Keratinocyte (primary cell): Measurements from ENCODE around the gene SCNN1B. TPM values are rescaled to one million over a fixed set of nuclear protein-coding genes. Genes with fewer than 3 reads are reported as not detected.

ENCODE experiments used
- DNase-seq: peaks from one replicate; pipeline ENCODE4 v3.0.0-alpha.2; 2011; ENCODE audit warnings: low read depth, missing footprints, low spot score
- FAIRE-seq: peaks from 2 replicates; lab custom pipeline; 2011; peaks lifted over from hg19 to GRCh38; lab: Jason Lieb, UNC
- H2AFZ ChIP-seq: 2 replicates; pipeline ENCODE4 v1.6.0; 2012; ENCODE audit warnings: low read length, control low read depth, inconsistent platforms; ENCODE audit not compliant: control insufficient read depth
- H3K27ac ChIP-seq: 2 replicates; pipeline ENCODE4 v1.5.1; 2011; ENCODE audit warnings: low read length; ENCODE audit not compliant: control insufficient read depth, insufficient read depth
- H3K27me3 ChIP-seq: 3 replicates; pipeline ENCODE4 v1.6.0; 2011; ENCODE audit warnings: low read length; ENCODE audit not compliant: control insufficient read depth, insufficient read depth; ENCODE audit errors: extremely low read depth
- H3K36me3 ChIP-seq, 2 experiments: 2 replicates in 1 of 2; 3 replicates in 1 of 2; pipeline ENCODE4 v1.5.1; 2011; ENCODE audit warnings: low read length in 2 of 2, mild to moderate bottlenecking in 1 of 2; ENCODE audit not compliant: control insufficient read depth in 2 of 2, insufficient read depth in 2 of 2; ENCODE audit errors: extremely low read depth in 1 of 2
- H3K4me1 ChIP-seq: 3 replicates; pipeline ENCODE4 v1.5.1; 2011; ENCODE audit warnings: low read length; ENCODE audit not compliant: control insufficient read depth, insufficient read depth; ENCODE audit errors: extremely low read depth
- H3K4me2 ChIP-seq: 3 replicates; pipeline ENCODE4 v1.6.0; 2011; ENCODE audit warnings: low read depth, low read length; ENCODE audit not compliant: control insufficient read depth, insufficient read depth; ENCODE audit errors: extremely low read depth
- H3K4me3 ChIP-seq, 3 experiments: fragments of 200-600 bp in 1 of 3; sonication (generic) in 1 of 3; 2 replicates in 2 of 3; 3 replicates in 1 of 3; pipeline ENCODE4 v1.5.1; 2011 to 2016; ENCODE audit warnings: low read length in 3 of 3, mild to moderate bottlenecking in 3 of 3, control low read depth in 2 of 3, inconsistent platforms in 1 of 3, low read depth in 1 of 3, mixed read lengths in 1 of 3, mixed run types in 1 of 3, moderate library complexity in 1 of 3; ENCODE audit not compliant: control insufficient read depth in 2 of 3, insufficient read depth in 2 of 3; ENCODE audit errors: extremely low read depth in 1 of 3
- H3K79me2 ChIP-seq: 2 replicates; pipeline ENCODE4 v1.6.0; 2012; ENCODE audit warnings: low read length; ENCODE audit not compliant: control insufficient read depth, insufficient read depth
- H3K9ac ChIP-seq: 3 replicates; pipeline ENCODE4 v1.6.0; 2011; ENCODE audit warnings: low read length; ENCODE audit not compliant: control insufficient read depth, insufficient read depth; ENCODE audit errors: extremely low read depth
- H3K9me1 ChIP-seq: 3 replicates; pipeline ENCODE4 v1.6.0; 2011; ENCODE audit warnings: low read length; ENCODE audit not compliant: control insufficient read depth, insufficient read depth; ENCODE audit errors: extremely low read depth
- H3K9me3 ChIP-seq: 2 replicates; pipeline ENCODE4 v1.5.1; 2012; ENCODE audit warnings: low read depth, low read length; ENCODE audit not compliant: control insufficient read depth
- H4K20me1 ChIP-seq: 3 replicates; pipeline ENCODE4 v1.6.0; 2011; ENCODE audit warnings: low read length; ENCODE audit not compliant: control insufficient read depth, insufficient read depth; ENCODE audit errors: extremely low read depth
- CTCF ChIP-seq, 3 experiments: IDR thresholded peaks in 1 of 3; conservative IDR thresholded peaks in 1 of 3; optimal IDR thresholded peaks in 1 of 3; 2 replicates in 2 of 3; 3 replicates in 1 of 3; pipeline versions ENCODE3 to v1.5.1; 2011; ENCODE audit warnings: low read length in 3 of 3, mild to moderate bottlenecking in 3 of 3, moderate library complexity in 2 of 3, control low read depth in 1 of 3, inconsistent platforms in 1 of 3; ENCODE audit not compliant: insufficient read depth in 2 of 3; ENCODE audit errors: extremely low read depth in 1 of 3
- EZH2 ChIP-seq: IDR thresholded peaks from one replicate; pipeline ENCODE4 v1.6.1; 2012; ENCODE audit warnings: inconsistent platforms, mild to moderate bottlenecking, low read length, moderate library complexity
- dilution Hi-C: fragments of 300-500 bp; cut with MboI; formaldehyde crosslinking; loops from one replicate; pipeline ENCODE4 v1.7.0; 2020; ENCODE audit warnings: low sequenced_read_pairs; ENCODE audit not compliant: extremely low pct_ligation_motif_present
- polyA plus RNA-seq, 5 experiments: library from polyadenylated mRNA; depleted of rRNA in 3 of 5; stranded (reverse) in 3 of 5; stranded (forward) in 1 of 5; unstranded in 1 of 5; fragments of >200 nt; gene quantifications; 1 replicate in 1 of 5; 2 replicates in 3 of 5; 3 replicates in 1 of 5; pipeline versions ENCODE4 v1.2.1 to v1.2.3, GENCODE V29; 2011 to 2012; ENCODE audit warnings: missing spikeins in 2 of 5, low read depth in 1 of 5, low replicate concordance in 1 of 5

SCNN1B gene
- polyA plus RNA-seq, 1 donor (not counting 4 experiments of a cell fraction or from before 2014, with no cell fraction given): 0.92 TPM

GRCh38 chr16:23375643-23376042 is 73.5 kb downstream of the SCNN1B start:
- DNase-seq: no peak
- no peak for FAIRE-seq
- Histone ChIP-seq H3K27me3 (no peaks in the 10 kb centered on the region), H3K4me1 (no peaks in the 10 kb centered on the region), H2AFZ (no peak overlapping the region), H3K9me3 (no peaks in the 10 kb centered on the region), H3K9me1 (no peaks in the 10 kb centered on the region), H4K20me1 (no peaks in the 10 kb centered on the region), H3K79me2 (no peaks in the 10 kb centered on the region), H3K27ac (no peak overlapping the region), H3K9ac (no peak overlapping the region), H3K4me3 (no peak overlapping the region), H3K4me2 (no peak overlapping the region), H3K36me3 (no peaks in the 10 kb centered on the region)
- no peak for TF ChIP-seq CTCF (optimal IDR thresholded peaks at IDR 0.05 in 1 of 3, IDR thresholded peaks at IDR 0.05 in 1 of 3, conservative IDR thresholded peaks at IDR 0.05 in 1 of 3; ENCODE audit: extremely low read depth in 1 of 3, insufficient read depth in 2 of 3, low read length in 3 of 3)
- TF ChIP-seq EZH2: no peak
- dilution Hi-C loops: loop anchor here (25.0 kb wide), 1 partner anchor 213 kb away; no protein-coding TSS in a partner anchor

- Histone ChIP-seq H2AFZ (no peak overlapping the region), H3K4me1 (no peaks in the 10 kb centered on the region), H3K27me3 (no peaks in the 10 kb centered on the region), H3K9me1 (no peaks in the 10 kb centered on the region), H3K27ac (no peak overlapping the region), H3K4me2 (no peak overlapping the region), H3K9ac (no peak overlapping the region), H4K20me1 (no peaks in the 10 kb centered on the region), H3K36me3 (no peaks in the 10 kb centered on the region), H3K79me2 (no peaks in the 10 kb centered on the region), H3K9me3 (no peaks in the 10 kb centered on the region), H3K4me3 (no peak overlapping the region)
- dilution Hi-C loops: loop anchor here (25.0 kb wide), 1 partner anchor 215 kb away; no protein-coding TSS in a partner anchor
- TF ChIP-seq EZH2: no peak
- TF ChIP-seq CTCF (optimal IDR thresholded peaks at IDR 0.05 in 1 of 3, IDR thresholded peaks at IDR 0.05 in 1 of 3, conservative IDR thresholded peaks at IDR 0.05 in 1 of 3; ENCODE audit: extremely low read depth in 1 of 3, insufficient read depth in 2 of 3, low read length in 3 of 3): no peak
- FAIRE-seq: no peak
- DNase-seq: no peak
These were observed 75.2 kb downstream of the SCNN1B start for GRCh38 chr16:23377071-23377931.
